Naive thymus-derived CD4-positive, alpha-beta T cell (primary cell): Measurements from ENCODE around the gene CCT6A. TPM values are rescaled to one million over a fixed set of nuclear protein-coding genes. Genes with fewer than 3 reads are reported as not detected.
"Not testable (repeated sequence)": the region's sequence is repeated elsewhere in the genome, so short reads cannot be mapped to it uniquely, and the experiment has no call there.

Source experiments
- ATAC-seq: fragments of 150-1000 bp; cut with Tn5 transposase; 2 replicates; pipeline ENCODE4 v1.10.0; 2021; ENCODE audit warnings: mild to moderate bottlenecking, moderate library complexity
- CTCF ChIA-PET: fragments of 350-600 bp; sonication (Branson Sonifier 250); formaldehyde crosslinking; loops from one replicate; lab custom pipeline; 2021; ENCODE audit warnings: antibody characterized with exemption; lab: Charles Lee
- POLR2A ChIA-PET: fragments of 350-600 bp; sonication (Branson Sonifier 250); formaldehyde crosslinking; loops from one replicate; lab custom pipeline; 2021; ENCODE audit warnings: antibody characterized with exemption, inconsistent platforms; lab: Charles Lee
- DNase-seq, 9 donors: peaks; one replicate each; pipeline versions ENCODE4 v3.0.0 to v3.0.0-alpha.2; 2020 to 2022; ENCODE audit warnings: mixed read lengths in 1 of 9
- H3K27ac ChIP-seq: one replicate; pipeline ENCODE4 v1.7.0; 2013; ENCODE audit warnings: mild to moderate bottlenecking, low read depth, low read length, moderate library complexity
- H3K27me3 ChIP-seq, 2 donors: one replicate each; pipeline ENCODE4 v1.7.0; 2013; ENCODE audit warnings: low read length in 2 of 2, mild to moderate bottlenecking in 2 of 2, moderate library complexity in 2 of 2; ENCODE audit not compliant: control insufficient read depth in 2 of 2, insufficient read depth in 2 of 2
- H3K36me3 ChIP-seq, 3 experiments: 1 replicate in 2 of 3; 2 replicates in 1 of 3; pipeline ENCODE4 v1.7.0; 2013; ENCODE audit warnings: low read length in 3 of 3, mild to moderate bottlenecking in 3 of 3, moderate library complexity in 1 of 3; ENCODE audit not compliant: insufficient read depth in 3 of 3, control insufficient read depth in 2 of 3
- H3K4me1 ChIP-seq, 2 donors: one replicate each; pipeline ENCODE4 v1.7.0; 2013; ENCODE audit warnings: low read length in 2 of 2, mild to moderate bottlenecking in 2 of 2, moderate library complexity in 1 of 2; ENCODE audit not compliant: control insufficient read depth in 2 of 2, insufficient read depth in 2 of 2
- H3K4me3 ChIP-seq: 2 replicates; pipeline ENCODE4 v1.7.0; 2013; ENCODE audit warnings: mild to moderate bottlenecking, low read length
- H3K9me3 ChIP-seq, 3 experiments: 1 replicate in 2 of 3; 2 replicates in 1 of 3; pipeline ENCODE4 v1.7.0; 2013; ENCODE audit warnings: low read length in 3 of 3; ENCODE audit not compliant: control insufficient read depth in 2 of 3
- H3K27ac Mint-ChIP-seq, 9 donors: one replicate each; pipeline ENCODE4 v1.8.0; 2020 to 2022; ENCODE audit warnings: mixed read lengths in 9 of 9, mild to moderate bottlenecking in 8 of 9, moderate library complexity in 5 of 9, inconsistent platforms in 2 of 9
- H3K27me3 Mint-ChIP-seq, 5 donors: one replicate each; pipeline ENCODE4 v1.8.0; 2021 to 2022; ENCODE audit warnings: mixed read lengths in 5 of 5, mild to moderate bottlenecking in 1 of 5
- H3K36me3 Mint-ChIP-seq, 5 donors: one replicate each; pipeline ENCODE4 v1.8.0; 2020 to 2022; ENCODE audit warnings: mixed read lengths in 5 of 5, mild to moderate bottlenecking in 3 of 5, inconsistent platforms in 1 of 5
- H3K4me1 Mint-ChIP-seq, 7 donors: one replicate each; pipeline ENCODE4 v1.8.0; 2020 to 2022; ENCODE audit warnings: mixed read lengths in 7 of 7, mild to moderate bottlenecking in 3 of 7, inconsistent platforms in 1 of 7
- H3K4me3 Mint-ChIP-seq, 10 donors: one replicate each; pipeline ENCODE4 v1.8.0; 2020 to 2022; ENCODE audit warnings: mild to moderate bottlenecking in 10 of 10, mixed read lengths in 10 of 10, moderate library complexity in 6 of 10, inconsistent platforms in 2 of 10
- H3K9me3 Mint-ChIP-seq, 11 donors: one replicate each; pipeline ENCODE4 v1.8.0; 2020 to 2022; ENCODE audit warnings: mixed read lengths in 11 of 11, mild to moderate bottlenecking in 4 of 11, inconsistent platforms in 1 of 11, moderate library complexity in 1 of 11
- intact Hi-C, 2 donors: fragments of 100-400 bp; cut with micrococcal nuclease; formaldehyde crosslinking; loops; one replicate each; pipeline ENCODE4 v1.15.1; 2023
- polyA plus RNA-seq, 2 donors: library from polyadenylated mRNA; unstranded; fragments of 300-500 nt; fragmentation: Illumina TruSeq; gene quantifications; one replicate each; pipeline ENCODE4 v1.2.3, GENCODE V29; 2021
- total RNA-seq, 6 experiments: library from RNA in 5 of 6; stranded (reverse) in 5 of 6; gene quantifications; 1 replicate in 5 of 6; 2 replicates in 1 of 6; pipeline ENCODE4 v1.2.3 and lab custom pipeline; 2021 to 2026

CCT6A gene
- total and polyA plus RNA-seq, 7 experiments from 2014 or later: 38.7 to 143 (median 62.4) TPM

- ATAC-seq (peak; percentile 96), DNase-seq (peak; percentile 86 to 96 (median 93))
- ChIA-PET POLR2A (interaction anchor here (0.6 to 5.7 kb wide), 8 partner anchors 9 to 186 kb away, joined by 3 to 37 read pairs (median 4); partner anchors contain the start of genes CCT6A, CHCHD2 and PSPH), CTCF (no interaction called here)
- peak within 1 kb of the TSS; percentile 88 for H3K27ac ChIP-seq
- H3K4me1 Mint-ChIP-seq: peaks cover 16 to 37% (median 22%) of the 10 kb centered on the region in 7 donors
- peaks cover 0 to 24% (median 13%) of the 10 kb centered on the region in 5 donors for H3K36me3 Mint-ChIP-seq
- H3K27me3 ChIP-seq: no peaks in the 10 kb centered on the region
- H3K36me3 ChIP-seq: peaks cover 3 to 47% (median 10%) of the 10 kb centered on the region in 3 experiments
- intact Hi-C loops: loop anchor here (1.0 to 5.0 kb wide), 7 partner anchors 10 to 177 kb away; partner anchors contain the start of genes CCT6A (in 2 of the 2), CHCHD2 (in 2 of the 2), PSPH (in 2 of the 2) and MRPS17 (in 1 of the 2)
- H3K27ac Mint-ChIP-seq: peak within 1 kb of the TSS; percentile 93 to 98 (median 96)
- H3K4me1 ChIP-seq: peaks cover 7 to 8% of the 10 kb centered on the region in 2 donors
- peaks cover 0 to 4% (median 0%) of the 10 kb centered on the region in 11 donors for H3K9me3 Mint-ChIP-seq
- peak within 1 kb of the TSS; percentile 98 for H3K4me3 ChIP-seq
- H3K4me3 Mint-ChIP-seq: peak within 1 kb of the TSS; percentile 83 to 95 (median 92)
- peaks cover 0 to 2% (median 0%) of the 10 kb centered on the region in 5 donors for H3K27me3 Mint-ChIP-seq
- no peaks in the 10 kb centered on the region for H3K9me3 ChIP-seq
Measured at GRCh38 chr7:56063882-56064625, 12.5 kb downstream of the CCT6A start, which contains the start of gene SUMF2. TSS of gene SUMF2 (plus strand) at chr7:56064286. CDS start at chr7:56064312, 26 bp downstream.

- H3K27me3 Mint-ChIP-seq, ATAC-seq, H3K4me3 ChIP-seq, H3K9me3 ChIP-seq, H3K9me3 Mint-ChIP-seq, CTCF ChIA-PET, DNase-seq, H3K4me1 ChIP-seq, intact Hi-C loops, H3K27ac ChIP-seq, H3K27me3 ChIP-seq: not testable (repeated sequence)
- H3K36me3 ChIP-seq: peaks cover 0 to 38% (median 4%) of the 10 kb centered on the region in 3 experiments
- H3K27ac Mint-ChIP-seq: peak overlapping the region in 2 of 9 donors; percentile 65 to 69
- H3K4me1 Mint-ChIP-seq: peaks cover 14 to 32% (median 22%) of the 10 kb centered on the region in 7 donors
- H3K36me3 Mint-ChIP-seq: peaks cover 0 to 24% (median 18%) of the 10 kb centered on the region in 5 donors
- POLR2A ChIA-PET: interaction anchor here (0.6 to 5.7 kb wide), 3 partner anchors 10 to 53 kb away, joined by 3 to 37 read pairs (median 3); partner anchors contain the start of genes CCT6A and PSPH
- peak overlapping the region in 1 of 10 donors; percentile 61 for H3K4me3 Mint-ChIP-seq
Measured at GRCh38 chr7:56066376-56066775, 14.8 kb downstream of the CCT6A start.

DNA sequence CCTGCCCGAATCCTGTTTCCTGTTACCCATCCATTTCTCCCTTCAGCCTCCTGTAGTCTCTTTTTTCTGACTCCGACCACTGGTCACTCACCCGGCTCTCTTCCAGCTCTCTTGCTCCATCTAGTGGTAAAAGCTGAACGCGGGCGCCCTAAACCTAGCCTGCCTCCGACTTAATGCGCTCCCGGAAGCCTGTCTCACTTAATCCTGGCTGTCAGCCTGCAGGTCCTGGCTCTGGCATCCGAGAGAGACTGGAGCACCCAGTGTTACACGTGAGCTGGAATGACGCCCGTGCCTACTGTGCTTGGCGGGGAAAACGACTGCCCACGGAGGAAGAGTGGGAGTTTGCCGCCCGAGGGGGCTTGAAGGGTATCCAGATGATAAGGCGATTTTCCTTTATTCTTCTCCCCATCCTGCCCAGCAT lies 22.8 kb downstream of the CCT6A start:
- POLR2A ChIA-PET: interaction anchor here (0.5 to 1.5 kb wide), 5 partner anchors 10 to 433 kb away, joined by 3 to 4 read pairs (median 3); partner anchors contain the start of genes CCT6A, PSPH and SUMF2
- no peak overlapping the region for H3K4me3 Mint-ChIP-seq
- no peaks in the 10 kb centered on the region for H3K27me3 Mint-ChIP-seq
- H3K36me3 Mint-ChIP-seq: peaks cover 0 to 24% (median 12%) of the 10 kb centered on the region in 5 donors
- no peaks in the 10 kb centered on the region for H3K9me3 Mint-ChIP-seq
- DNase-seq (peak; percentile 34 to 71 (median 52)), ATAC-seq (peak; percentile 92)
- Histone ChIP-seq H3K27me3 (no peaks in the 10 kb centered on the region), H3K4me3 (no peak overlapping the region), H3K27ac (no peak overlapping the region), H3K36me3 (peaks cover 0 to 40% (median 9%) of the 10 kb centered on the region in 3 experiments), H3K4me1 (no peaks in the 10 kb centered on the region), H3K9me3 (no peaks in the 10 kb centered on the region)
- H3K4me1 Mint-ChIP-seq: peaks cover 2 to 10% (median 6%) of the 10 kb centered on the region in 7 donors
- CTCF ChIA-PET: interaction anchor here (0.6 to 4.0 kb wide), 10 partner anchors 9 to 434 kb away, joined by 3 to 44 read pairs (median 4); no protein-coding TSS in a partner anchor
- intact Hi-C loops: loop anchor here (1.0 to 2.0 kb wide), 7 partner anchors 10 to 794 kb away; partner anchors contain the start of genes CHCHD2 (in 1 of the 2) and SUMF2 (in 1 of the 2)
- peak overlapping the region in 5 of 9 donors; percentile 41 to 89 (median 63) for H3K27ac Mint-ChIP-seq

DNA sequence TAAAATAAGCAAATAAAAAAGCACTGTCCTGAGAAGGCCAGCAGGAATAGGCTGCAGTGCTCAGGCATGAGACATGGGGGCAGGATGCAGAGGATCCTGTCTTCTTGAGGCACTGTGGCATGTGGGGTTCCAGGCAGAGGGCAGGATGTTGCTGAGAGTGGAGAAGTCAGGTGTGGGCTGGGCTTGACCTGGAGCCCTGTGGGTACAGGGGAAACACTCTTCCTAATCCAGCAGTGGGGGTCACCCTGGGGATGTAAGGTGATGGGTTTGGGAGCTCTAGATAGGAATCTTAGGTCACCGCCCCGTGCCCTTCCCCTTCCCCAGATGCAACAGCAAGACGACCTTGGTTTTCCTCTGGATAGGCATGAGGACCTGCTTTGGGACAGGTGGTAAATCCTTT lies 26.1 kb downstream of the CCT6A start:
- H3K36me3 Mint-ChIP-seq: peaks cover 0 to 37% (median 8%) of the 10 kb centered on the region in 5 donors

GRCh38 chr7:56078196-56078595 lies 26.6 kb downstream of the CCT6A start:
- ChIA-PET POLR2A (interaction anchor here (0.5 to 0.8 kb wide), 2 partner anchors 9 to 146 kb away, joined by 3 read pairs; no protein-coding TSS in a partner anchor), CTCF (interaction anchor here (0.6 to 1.8 kb wide), 3 partner anchors 73 to 437 kb away, joined by 3 to 5 read pairs (median 4); no protein-coding TSS in a partner anchor)
- Histone ChIP-seq H3K36me3 (peaks cover 0 to 47% (median 9%) of the 10 kb centered on the region in 3 experiments), H3K4me3 (no peak overlapping the region), H3K27me3 (no peaks in the 10 kb centered on the region), H3K27ac (no peak overlapping the region), H3K9me3 (no peaks in the 10 kb centered on the region), H3K4me1 (no peaks in the 10 kb centered on the region)
- no peak for ATAC-seq
- no peaks in the 10 kb centered on the region for H3K27me3 Mint-ChIP-seq
- no peaks in the 10 kb centered on the region for H3K9me3 Mint-ChIP-seq
- H3K27ac Mint-ChIP-seq: peak overlapping the region in 1 of 9 donors; percentile 55
- DNase-seq: no peak
- H3K4me3 Mint-ChIP-seq: no peak overlapping the region
- intact Hi-C loops: no loop called here
- peaks cover 0 to 37% (median 8%) of the 10 kb centered on the region in 5 donors for H3K36me3 Mint-ChIP-seq
- peaks cover 2 to 10% (median 6%) of the 10 kb centered on the region in 7 donors for H3K4me1 Mint-ChIP-seq

More for the DNA sequence above, 26.1 kb downstream of the CCT6A start:
- Mint-ChIP-seq H3K4me1 (peaks cover 2 to 10% (median 6%) of the 10 kb centered on the region in 7 donors), H3K4me3 (no peak overlapping the region), H3K27ac (no peak overlapping the region), H3K9me3 (no peaks in the 10 kb centered on the region), H3K27me3 (no peaks in the 10 kb centered on the region)
- CTCF ChIA-PET: interaction anchor here (0.6 to 1.8 kb wide), 2 partner anchors 130 to 436 kb away, joined by 4 to 5 read pairs; no protein-coding TSS in a partner anchor
- H3K27ac ChIP-seq: no peak overlapping the region
- H3K36me3 ChIP-seq: peaks cover 0 to 50% (median 9%) of the 10 kb centered on the region in 3 experiments
- H3K27me3 ChIP-seq: no peaks in the 10 kb centered on the region
- ATAC-seq (no peak), DNase-seq (no peak)
- H3K4me3 ChIP-seq: no peak overlapping the region
- H3K9me3 ChIP-seq: no peaks in the 10 kb centered on the region
- POLR2A ChIA-PET: no interaction called here
- no peaks in the 10 kb centered on the region for H3K4me1 ChIP-seq
- intact Hi-C loops: no loop called here
